Lower leg skin (tissue), 4 donors: Measurements from ENCODE around the gene FAP. TPM values are rescaled to one million over a fixed set of nuclear protein-coding genes. Genes with fewer than 3 reads are reported as not detected.

Source experiments
- DNase-seq, 2 donors: peaks; one replicate each; pipeline ENCODE4 v3.0.0-alpha.2; 2019; ENCODE audit warnings: low spot score in 2 of 2
- H3K4me3 ChIP-seq: fragments of 200-600 bp; sonication (generic); 2 replicates; pipeline ENCODE4 v1.5.1; 2017; ENCODE audit warnings: mild to moderate bottlenecking, low read depth; ENCODE audit not compliant: poor library complexity, severe bottlenecking
- CTCF ChIP-seq, 3 donors: fragments of 450-650 bp; IDR thresholded peaks; one replicate each; pipeline ENCODE4 v1.5.1; 2016; ENCODE audit warnings: antibody characterized with exemption in 3 of 3, mild to moderate bottlenecking in 3 of 3, moderate library complexity in 2 of 3
- POLR2A ChIP-seq, 2 donors: fragments of 450-650 bp; IDR thresholded peaks; one replicate each; pipeline ENCODE4 v1.6.1; 2016 to 2017; ENCODE audit warnings: antibody characterized with exemption in 2 of 2, mild to moderate bottlenecking in 1 of 2, moderate library complexity in 1 of 2
- WGBS, 2 donors: methylation state at CpG; one replicate each; pipeline ENCODE4 v1.1.5; 2018; 5-methylcytosine and 5-hydroxymethylcytosine counted together
- intact Hi-C: fragments of 100-400 bp; cut with DNase I; formaldehyde crosslinking; loops from one replicate; pipeline ENCODE4 v1.15.0; 2023; ENCODE audit warnings: low total_unique reads
- total RNA-seq, 4 donors: library from RNA; depleted of rRNA; stranded (reverse); fragments of >200 nt; gene quantifications; one replicate each; pipeline ENCODE4 v1.1.0, GENCODE V29; 2016

The FAP gene
- total RNA-seq, 4 donors from 2014 or later = 1.7 to 8.7 (median 2.5) TPM

- WGBS, 2 donors = 84% methylated on average over 1 of the region's 1 CpG
- no peak for DNase-seq
- H3K4me3 ChIP-seq = no peak overlapping the region
- TF ChIP-seq CTCF (IDR thresholded peaks at IDR 0.05) (no peak), POLR2A (IDR thresholded peaks at IDR 0.05) (no peak)
- intact Hi-C loops = no loop called here
Observed at GRCh38 chr2:162200636-162201035, 42.6 kb downstream of the FAP start.

GRCh38 chr2:162199913-162200312 is 43.3 kb downstream of the FAP start:
- H3K4me3 ChIP-seq = no peak overlapping the region
- no peak for TF ChIP-seq POLR2A (IDR thresholded peaks at IDR 0.05)
- TF ChIP-seq CTCF (IDR thresholded peaks at IDR 0.05) = no peak
- no peak for DNase-seq
- 80 to 90% methylated on average over 1 of the region's 1 CpG for WGBS, 2 donors
- intact Hi-C loops = no loop called here

- TF ChIP-seq CTCF (IDR thresholded peaks at IDR 0.05) (no peak), POLR2A (IDR thresholded peaks at IDR 0.05) (no peak)
- no peak overlapping the region for H3K4me3 ChIP-seq
- 88 to 91% methylated on average over 9 of the region's 9 CpGs for WGBS, 2 donors
- intact Hi-C loops = no loop called here
- DNase-seq = no peak
Observed at GRCh38 chr2:162198239-162198638, 45.0 kb downstream of the FAP start.

- 84 to 86% methylated on average over 2 of the region's 2 CpGs for WGBS, 2 donors
- no peak overlapping the region for H3K4me3 ChIP-seq
- intact Hi-C loops = no loop called here
- no peak for DNase-seq
- no peak for TF ChIP-seq CTCF (IDR thresholded peaks at IDR 0.05)
- TF ChIP-seq POLR2A (IDR thresholded peaks at IDR 0.05) = no peak
Observed at GRCh38 chr2:162197069-162197825, 46.0 kb downstream of the FAP start.

GRCh38 chr2:162196638-162197037 is 46.6 kb downstream of the FAP start:
- no peak overlapping the region for H3K4me3 ChIP-seq
- no peak for DNase-seq
- intact Hi-C loops = no loop called here
- TF ChIP-seq CTCF (IDR thresholded peaks at IDR 0.05) (no peak), POLR2A (IDR thresholded peaks at IDR 0.05) (no peak)
- WGBS, 2 donors = 91 to 93% methylated on average over 7 of the region's 7 CpGs

- TF ChIP-seq POLR2A (IDR thresholded peaks at IDR 0.05) (no peak), CTCF (IDR thresholded peaks at IDR 0.05) (no peak)
- intact Hi-C loops = no loop called here
- DNase-seq = no peak
- WGBS, 2 donors = 66 to 74% methylated on average over 3 of the region's 3 CpGs
- H3K4me3 ChIP-seq = no peak overlapping the region
Observed at GRCh38 chr2:162188451-162188850, 54.8 kb downstream of the FAP start.
